Measurements from ENCODE around the gene TRAPPC1.

Gene TRAPPC1

DNA sequence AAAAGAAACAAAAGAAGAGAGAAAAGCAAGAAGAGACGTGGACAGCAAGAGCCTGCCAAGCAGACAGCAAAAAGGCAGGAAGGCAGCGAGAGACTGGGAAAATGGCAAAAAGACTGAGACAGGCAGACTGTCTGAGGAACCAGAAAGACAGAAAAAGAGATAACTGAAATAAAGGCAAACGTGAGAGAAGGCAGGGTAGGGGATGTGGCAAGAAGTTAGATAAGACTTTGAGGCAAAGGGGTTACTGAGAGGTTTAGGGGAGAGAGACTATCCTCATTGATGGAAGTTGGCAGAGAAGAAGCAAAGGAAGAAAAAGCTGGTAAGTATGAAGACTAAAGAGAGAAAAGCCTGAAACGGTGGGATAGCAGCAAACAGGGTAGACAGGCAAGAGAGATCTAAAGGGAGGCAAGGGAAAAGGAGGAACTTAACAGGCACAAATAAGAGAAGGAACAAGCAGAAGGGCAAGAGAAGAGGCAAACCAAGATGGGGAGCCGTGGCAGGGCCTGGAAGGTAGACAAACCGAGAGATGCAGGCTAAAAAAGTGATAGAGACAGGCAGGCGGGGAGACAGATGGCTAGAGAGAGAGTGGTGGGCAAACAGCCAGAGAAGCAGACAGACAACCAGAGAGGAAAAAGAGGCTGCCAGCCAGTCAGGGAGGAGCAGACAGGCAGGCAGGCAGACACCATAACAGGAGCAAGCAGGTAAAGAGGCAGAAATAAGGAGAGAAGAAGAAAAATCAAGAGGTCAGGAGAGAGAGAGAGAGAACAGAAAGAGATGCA is 50.3 kb downstream of the TRAPPC1 start:
- H3K4me3 ChIP-seq (ENCODE audit: low read depth, low read length), result no peak overlapping the region
